GM12878 (cell line): ENCODE data around the gene MED19. TPM values are rescaled to one million over a fixed set of nuclear protein-coding genes. Genes with fewer than 3 reads are reported as not detected.

Experiments used
- ATF3 ChIP-seq: IDR thresholded peaks from 2 replicates; pipeline ENCODE4 v1.6.1; 2011; ENCODE audit warnings: low read depth, mild to moderate bottlenecking, low read length, moderate library complexity, borderline replicate concordance; ENCODE audit errors: extremely low read depth
- ATF7 ChIP-seq: fragments of 450-650 bp; IDR thresholded peaks from 2 replicates; pipeline ENCODE4 v1.6.1; 2016; ENCODE audit warnings: low read depth, mild to moderate bottlenecking
- CEBPB ChIP-seq, 2 experiments: fragments of 150-350 bp in 1 of 2; IDR thresholded peaks; 2 replicates each; pipeline ENCODE4 v1.6.1; 2012 to 2014; ENCODE audit warnings: low read depth in 2 of 2, low read length in 2 of 2, borderline replicate concordance in 1 of 2, inconsistent platforms in 1 of 2
- FOS ChIP-seq: IDR thresholded peaks from 3 replicates; pipeline ENCODE4 v1.6.1; 2011; ENCODE audit warnings: borderline replicate concordance; ENCODE audit not compliant: insufficient read length; ENCODE audit errors: extremely low read depth
- IRF4 ChIP-seq: IDR thresholded peaks from 2 replicates; pipeline ENCODE4 v1.6.1; 2011; ENCODE audit warnings: low read depth, low read length
- MEF2A ChIP-seq: IDR thresholded peaks from 2 replicates; pipeline ENCODE4 v1.6.1; 2011; ENCODE audit warnings: low read depth, mild to moderate bottlenecking, low read length, moderate library complexity; ENCODE audit not compliant: insufficient read depth
- NFIC ChIP-seq: IDR thresholded peaks from 2 replicates; pipeline ENCODE4 v1.6.1; 2012; ENCODE audit warnings: low read depth, mild to moderate bottlenecking, inconsistent platforms, low read length, moderate library complexity
- NR2F1 ChIP-seq: fragments of 450-650 bp; conservative IDR thresholded peaks from 2 replicates; pipeline ENCODE4 v1.6.1; 2017; ENCODE audit warnings: mild to moderate bottlenecking
- PAX5 ChIP-seq: IDR thresholded peaks from 2 replicates; pipeline ENCODE4 v1.6.1; 2011; ENCODE audit warnings: low read depth, low read length, borderline replicate concordance
- RAD51 ChIP-seq: fragments of 450-650 bp; IDR thresholded peaks from 2 replicates; pipeline ENCODE4 v1.6.1; 2016; ENCODE audit warnings: moderate library complexity, mild to moderate bottlenecking, inconsistent platforms
- RCOR1 ChIP-seq: conservative IDR thresholded peaks from 2 replicates; pipeline ENCODE4 v1.6.1; 2012; ENCODE audit warnings: low read depth, low read length, improper control_type of control experiment
- RELB ChIP-seq: fragments of 450-650 bp; IDR thresholded peaks from 2 replicates; pipeline ENCODE4 v1.6.1; 2017; ENCODE audit warnings: low read depth, mild to moderate bottlenecking, moderate library complexity
- SMAD1 ChIP-seq: fragments of 450-650 bp; IDR thresholded peaks from 2 replicates; pipeline ENCODE4 v1.6.1; 2018; ENCODE audit warnings: mild to moderate bottlenecking, low read depth; ENCODE audit not compliant: partially characterized antibody
- USF1 ChIP-seq: IDR thresholded peaks from 2 replicates; pipeline ENCODE4 v1.6.1; 2011; ENCODE audit warnings: borderline replicate concordance, low read depth, mild to moderate bottlenecking, moderate library complexity, mixed read lengths, low read length; ENCODE audit not compliant: insufficient read depth; ENCODE audit errors: extremely low read length
- YBX1 ChIP-seq: fragments of 450-650 bp; IDR thresholded peaks from 2 replicates; pipeline ENCODE4 v1.6.1; 2016; ENCODE audit warnings: antibody characterized with exemption
- ZBTB11 ChIP-seq: fragments of 450-650 bp; formaldehyde crosslinking; IDR thresholded peaks from 2 replicates; pipeline ENCODE4 v1.5.0; 2022; ENCODE audit warnings: mild to moderate bottlenecking, missing genetic modification characterization
- ZNF274 ChIP-seq: IDR thresholded peaks from one replicate; pipeline ENCODE4 v1.8.0; 2011; ENCODE audit not compliant: insufficient read length, insufficient read depth
- polyA plus RNA-seq, 11 experiments: library from polyadenylated mRNA; depleted of rRNA in 4 of 11; unstranded in 6 of 11; stranded (reverse) in 5 of 11; fragments of >200 nt; fragmentation: Nextera tagmentation in 4 of 11; fragmentation: Illumina TruSeq in 1 of 11; extraction: Ambion mirVana in 4 of 11; extraction: Trizol in 1 of 11; gene quantifications; 1 replicate in 1 of 11; 2 replicates in 10 of 11; pipeline versions ENCODE4 v1.2.1 to v1.2.3, GENCODE V29; 2011 to 2016; ENCODE audit warnings: inconsistent platforms in 2 of 11, missing spikeins in 2 of 11, low read depth in 1 of 11
- total RNA-seq, 4 experiments: library from RNA; depleted of rRNA in 3 of 4; stranded (reverse); fragments of >200 nt in 3 of 4; fragmentation: Illumina TruSeq in 1 of 4; extraction: Trizol in 1 of 4; gene quantifications; 2 replicates each; pipeline versions ENCODE4 v1.2.1 to v1.2.3, GENCODE V29; 2013 to 2021
- TF ChIP-seq, protein P1 (sequence below): fragments of 450-650 bp; IDR thresholded peaks from 2 replicates; pipeline ENCODE4 v1.6.1; 2016; ENCODE audit warnings: mild to moderate bottlenecking, moderate library complexity, borderline replicate concordance

MED19 gene
- total and polyA plus RNA-seq, 10 of the 15 experiments (the other 5 are each of a cell fraction or from before 2014, with no cell fraction given), result 4.9 to 28.2 (median 17.3) TPM

- TF ChIP-seq ZBTB11 (CRISPR knock-in tag) (no peak), RAD51 (no peak), ZNF274 (no peak), RCOR1 (no peak), PAX5 (0 out of 2 replicates have a peak, but pooled peaks have one; percentile 34), USF1 (no peak), ATF3 (no peak), RELB (peak; percentile 99), ATF7 (peak; percentile 64), NFIC (no peak), MEF2A (no peak), IRF4 (no peak), NR2F1 (0 out of 2 replicates have a peak, but pooled peaks have one; percentile 13), YBX1 (no peak), CEBPB (IDR thresholded peaks at IDR 0.05; ENCODE audit: borderline replicate concordance in 1 of 2, low read depth in 2 of 2, low read length in 2 of 2) (no peak), FOS (peak; percentile 85), SMAD1 (peak; percentile 69)
- TF ChIP-seq, protein P1, sequence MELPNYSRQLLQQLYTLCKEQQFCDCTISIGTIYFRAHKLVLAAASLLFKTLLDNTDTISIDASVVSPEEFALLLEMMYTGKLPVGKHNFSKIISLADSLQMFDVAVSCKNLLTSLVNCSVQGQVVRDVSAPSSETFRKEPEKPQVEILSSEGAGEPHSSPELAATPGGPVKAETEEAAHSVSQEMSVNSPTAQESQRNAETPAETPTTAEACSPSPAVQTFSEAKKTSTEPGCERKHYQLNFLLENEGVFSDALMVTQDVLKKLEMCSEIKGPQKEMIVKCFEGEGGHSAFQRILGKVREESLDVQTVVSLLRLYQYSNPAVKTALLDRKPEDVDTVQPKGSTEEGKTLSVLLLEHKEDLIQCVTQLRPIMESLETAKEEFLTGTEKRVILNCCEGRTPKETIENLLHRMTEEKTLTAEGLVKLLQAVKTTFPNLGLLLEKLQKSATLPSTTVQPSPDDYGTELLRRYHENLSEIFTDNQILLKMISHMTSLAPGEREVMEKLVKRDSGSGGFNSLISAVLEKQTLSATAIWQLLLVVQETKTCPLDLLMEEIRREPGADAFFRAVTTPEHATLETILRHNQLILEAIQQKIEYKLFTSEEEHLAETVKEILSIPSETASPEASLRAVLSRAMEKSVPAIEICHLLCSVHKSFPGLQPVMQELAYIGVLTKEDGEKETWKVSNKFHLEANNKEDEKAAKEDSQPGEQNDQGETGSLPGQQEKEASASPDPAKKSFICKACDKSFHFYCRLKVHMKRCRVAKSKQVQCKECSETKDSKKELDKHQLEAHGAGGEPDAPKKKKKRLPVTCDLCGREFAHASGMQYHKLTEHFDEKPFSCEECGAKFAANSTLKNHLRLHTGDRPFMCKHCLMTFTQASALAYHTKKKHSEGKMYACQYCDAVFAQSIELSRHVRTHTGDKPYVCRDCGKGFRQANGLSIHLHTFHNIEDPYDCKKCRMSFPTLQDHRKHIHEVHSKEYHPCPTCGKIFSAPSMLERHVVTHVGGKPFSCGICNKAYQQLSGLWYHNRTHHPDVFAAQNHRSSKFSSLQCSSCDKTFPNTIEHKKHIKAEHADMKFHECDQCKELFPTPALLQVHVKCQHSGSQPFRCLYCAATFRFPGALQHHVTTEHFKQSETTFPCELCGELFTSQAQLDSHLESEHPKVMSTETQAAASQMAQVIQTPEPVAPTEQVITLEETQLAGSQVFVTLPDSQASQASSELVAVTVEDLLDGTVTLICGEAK, result peak; percentile 99
These were observed 488 bp upstream of the MED19 start, which contains the start of gene TMX2 (continued) for GRCh38 chr11:57712256-57713150.
